Astrocyte (in vitro differentiated cells and primary cell): ENCODE results near the gene TRIM67. TPM values are rescaled to one million over a fixed set of nuclear protein-coding genes. Genes with fewer than 3 reads are reported as not detected.

ENCODE experiments used
- DNase-seq: peaks from one replicate; pipeline ENCODE4 v3.0.0-alpha.2; 2010; ENCODE audit warnings: low read depth
- FAIRE-seq: peaks from 2 replicates; lab custom pipeline; 2011; peaks lifted over from hg19 to GRCh38; lab: Jason Lieb, UNC
- H2AFZ ChIP-seq: 2 replicates; pipeline ENCODE4 v1.6.0; 2012; ENCODE audit warnings: low read depth, low read length, inconsistent platforms
- H3K27ac ChIP-seq: 2 replicates; pipeline ENCODE4 v1.5.1; 2011; ENCODE audit warnings: low read depth, low read length, inconsistent platforms
- H3K27me3 ChIP-seq: 2 replicates; pipeline ENCODE4 v1.6.0; 2011; ENCODE audit warnings: low read length, inconsistent platforms; ENCODE audit not compliant: insufficient read depth
- H3K36me3 ChIP-seq: 2 replicates; pipeline ENCODE4 v1.5.1; 2011; ENCODE audit warnings: low read length, inconsistent platforms; ENCODE audit not compliant: insufficient read depth
- H3K4me1 ChIP-seq: 2 replicates; pipeline ENCODE4 v1.5.1; 2011; ENCODE audit warnings: low read length, inconsistent platforms; ENCODE audit not compliant: insufficient read depth
- H3K4me2 ChIP-seq: 2 replicates; pipeline ENCODE4 v1.6.0; 2012; ENCODE audit warnings: low read length, inconsistent platforms
- H3K4me3 ChIP-seq: 2 replicates; pipeline ENCODE4 v1.5.1; 2011; ENCODE audit warnings: low read depth, mild to moderate bottlenecking, low read length, inconsistent platforms; ENCODE audit not compliant: insufficient read depth
- H3K79me2 ChIP-seq: 2 replicates; pipeline ENCODE4 v1.6.0; 2012; ENCODE audit warnings: mild to moderate bottlenecking, low read length, inconsistent platforms; ENCODE audit not compliant: insufficient read depth
- H3K9ac ChIP-seq: 2 replicates; pipeline ENCODE4 v1.6.0; 2012; ENCODE audit warnings: mild to moderate bottlenecking, low read length, inconsistent platforms
- H3K9me3 ChIP-seq: 2 replicates; pipeline ENCODE4 v1.5.1; 2012; ENCODE audit warnings: low read depth, mild to moderate bottlenecking, low read length, inconsistent platforms; ENCODE audit not compliant: insufficient read depth
- H4K20me1 ChIP-seq: 2 replicates; pipeline ENCODE4 v1.6.0; 2012; ENCODE audit warnings: low read length, inconsistent platforms; ENCODE audit not compliant: insufficient read depth
- H3K27ac Mint-ChIP-seq: one replicate; pipeline ENCODE4 v1.8.0; 2021; ENCODE audit warnings: mild to moderate bottlenecking, mixed read lengths; ENCODE audit not compliant: unreplicated experiment
- H3K27me3 Mint-ChIP-seq: one replicate; pipeline ENCODE4 v1.8.0; 2021; ENCODE audit warnings: low read depth, mixed read lengths; ENCODE audit not compliant: unreplicated experiment
- H3K36me3 Mint-ChIP-seq: one replicate; pipeline ENCODE4 v1.8.0; 2021; ENCODE audit warnings: low read depth, mixed read lengths; ENCODE audit not compliant: unreplicated experiment
- H3K4me1 Mint-ChIP-seq: one replicate; pipeline ENCODE4 v1.8.0; 2021; ENCODE audit warnings: low read depth, mixed read lengths; ENCODE audit not compliant: unreplicated experiment
- H3K4me3 Mint-ChIP-seq: one replicate; pipeline ENCODE4 v1.8.0; 2021; ENCODE audit warnings: mild to moderate bottlenecking, moderate library complexity, mixed read lengths; ENCODE audit not compliant: unreplicated experiment
- H3K9me3 Mint-ChIP-seq: one replicate; pipeline ENCODE4 v1.8.0; 2021; ENCODE audit warnings: mild to moderate bottlenecking, mixed read lengths; ENCODE audit not compliant: unreplicated experiment
- EZH2 ChIP-seq: IDR thresholded peaks from 2 replicates; pipeline ENCODE4 v1.6.1; 2012; ENCODE audit warnings: mild to moderate bottlenecking, low read length, inconsistent platforms; ENCODE audit not compliant: insufficient read depth
- total RNA-seq: library from RNA; stranded (reverse); gene quantifications from 2 replicates; pipeline ENCODE4 v1.2.1, GENCODE V29; 2021
- TF ChIP-seq, protein P1 (sequence below): IDR thresholded peaks from 2 replicates; pipeline ENCODE4 v1.5.1; 2011; ENCODE audit warnings: low read depth, mild to moderate bottlenecking, inconsistent platforms, low read length, moderate library complexity; ENCODE audit not compliant: insufficient read depth

TRIM67 gene
- total RNA-seq, 1 donor from 2014 or later = 0.89 TPM

DNA sequence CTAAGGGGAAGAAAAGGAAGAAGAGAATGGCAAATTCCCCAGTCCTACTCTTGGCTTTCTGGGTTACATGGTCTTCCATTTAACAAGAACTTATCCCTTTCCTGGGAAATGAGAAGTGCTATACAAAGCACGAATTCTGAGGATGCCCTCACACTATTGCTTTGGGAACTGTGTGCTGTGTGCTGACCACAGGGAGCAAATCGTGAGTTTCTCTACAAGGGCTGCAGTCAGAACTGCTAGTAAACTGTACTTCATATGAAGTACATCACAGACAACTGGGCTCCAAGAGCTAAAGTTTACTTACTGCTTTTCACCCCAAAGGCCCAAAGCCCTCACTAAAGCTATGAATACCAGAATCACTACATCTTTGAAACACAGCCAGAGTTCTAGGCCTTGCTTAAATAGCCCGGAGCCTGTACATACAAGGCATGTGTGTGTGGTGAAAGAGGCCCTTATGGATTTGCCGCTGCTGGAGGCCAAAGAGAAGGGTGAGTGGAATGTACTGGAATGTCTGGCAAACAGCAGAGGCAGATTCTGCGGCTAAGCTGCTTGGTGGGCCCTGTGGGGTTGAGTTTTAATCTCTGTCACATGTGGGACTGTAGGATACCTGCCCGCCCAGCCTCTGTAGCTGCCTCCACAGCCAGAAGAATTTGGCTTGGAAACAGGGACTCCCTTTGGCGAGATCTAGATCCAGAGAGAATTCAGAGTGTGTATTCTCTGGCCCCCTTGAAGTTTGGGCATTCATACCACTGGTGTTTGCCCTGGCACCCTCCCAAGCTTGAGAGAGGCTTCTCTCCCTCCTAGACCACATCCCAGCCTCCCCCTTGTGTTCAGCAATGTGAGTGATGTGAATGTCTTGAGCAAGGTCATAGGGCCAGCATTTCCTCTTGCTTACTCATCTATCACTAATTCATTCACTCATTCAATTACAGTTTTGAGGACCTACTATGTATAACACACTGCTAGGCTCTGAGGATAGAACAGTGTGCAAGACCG lies 21.9 kb upstream of the TRIM67 start:
- peak overlapping the region; percentile 70 for H3K9ac ChIP-seq
- peak overlapping the region; percentile 93 for H3K27ac ChIP-seq
- H3K27me3 Mint-ChIP-seq = peaks cover 6% of the 10 kb centered on the region
- no peaks in the 10 kb centered on the region for H3K79me2 ChIP-seq
- peaks cover 24% of the 10 kb centered on the region for H3K4me1 Mint-ChIP-seq
- peak; percentile 99 for DNase-seq
- H3K36me3 ChIP-seq = no peaks in the 10 kb centered on the region
- no peak for FAIRE-seq
- peak overlapping the region; percentile 72 for H3K4me2 ChIP-seq
- peaks cover 4% of the 10 kb centered on the region for H3K9me3 Mint-ChIP-seq
- TF ChIP-seq EZH2 = no peak
- TF ChIP-seq, protein P1, sequence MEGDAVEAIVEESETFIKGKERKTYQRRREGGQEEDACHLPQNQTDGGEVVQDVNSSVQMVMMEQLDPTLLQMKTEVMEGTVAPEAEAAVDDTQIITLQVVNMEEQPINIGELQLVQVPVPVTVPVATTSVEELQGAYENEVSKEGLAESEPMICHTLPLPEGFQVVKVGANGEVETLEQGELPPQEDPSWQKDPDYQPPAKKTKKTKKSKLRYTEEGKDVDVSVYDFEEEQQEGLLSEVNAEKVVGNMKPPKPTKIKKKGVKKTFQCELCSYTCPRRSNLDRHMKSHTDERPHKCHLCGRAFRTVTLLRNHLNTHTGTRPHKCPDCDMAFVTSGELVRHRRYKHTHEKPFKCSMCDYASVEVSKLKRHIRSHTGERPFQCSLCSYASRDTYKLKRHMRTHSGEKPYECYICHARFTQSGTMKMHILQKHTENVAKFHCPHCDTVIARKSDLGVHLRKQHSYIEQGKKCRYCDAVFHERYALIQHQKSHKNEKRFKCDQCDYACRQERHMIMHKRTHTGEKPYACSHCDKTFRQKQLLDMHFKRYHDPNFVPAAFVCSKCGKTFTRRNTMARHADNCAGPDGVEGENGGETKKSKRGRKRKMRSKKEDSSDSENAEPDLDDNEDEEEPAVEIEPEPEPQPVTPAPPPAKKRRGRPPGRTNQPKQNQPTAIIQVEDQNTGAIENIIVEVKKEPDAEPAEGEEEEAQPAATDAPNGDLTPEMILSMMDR = no peak
- no peaks in the 10 kb centered on the region for H3K9me3 ChIP-seq
- H3K36me3 Mint-ChIP-seq = no peaks in the 10 kb centered on the region
- H3K27ac Mint-ChIP-seq = peak overlapping the region; percentile 38
- peak overlapping the region; percentile 21 for H3K4me3 ChIP-seq
- peak overlapping the region; percentile 27 for H2AFZ ChIP-seq
- H3K27me3 ChIP-seq = no peaks in the 10 kb centered on the region
- no peak overlapping the region for H3K4me3 Mint-ChIP-seq
- H3K4me1 ChIP-seq = peaks cover 24% of the 10 kb centered on the region
- H4K20me1 ChIP-seq = no peaks in the 10 kb centered on the region

DNA sequence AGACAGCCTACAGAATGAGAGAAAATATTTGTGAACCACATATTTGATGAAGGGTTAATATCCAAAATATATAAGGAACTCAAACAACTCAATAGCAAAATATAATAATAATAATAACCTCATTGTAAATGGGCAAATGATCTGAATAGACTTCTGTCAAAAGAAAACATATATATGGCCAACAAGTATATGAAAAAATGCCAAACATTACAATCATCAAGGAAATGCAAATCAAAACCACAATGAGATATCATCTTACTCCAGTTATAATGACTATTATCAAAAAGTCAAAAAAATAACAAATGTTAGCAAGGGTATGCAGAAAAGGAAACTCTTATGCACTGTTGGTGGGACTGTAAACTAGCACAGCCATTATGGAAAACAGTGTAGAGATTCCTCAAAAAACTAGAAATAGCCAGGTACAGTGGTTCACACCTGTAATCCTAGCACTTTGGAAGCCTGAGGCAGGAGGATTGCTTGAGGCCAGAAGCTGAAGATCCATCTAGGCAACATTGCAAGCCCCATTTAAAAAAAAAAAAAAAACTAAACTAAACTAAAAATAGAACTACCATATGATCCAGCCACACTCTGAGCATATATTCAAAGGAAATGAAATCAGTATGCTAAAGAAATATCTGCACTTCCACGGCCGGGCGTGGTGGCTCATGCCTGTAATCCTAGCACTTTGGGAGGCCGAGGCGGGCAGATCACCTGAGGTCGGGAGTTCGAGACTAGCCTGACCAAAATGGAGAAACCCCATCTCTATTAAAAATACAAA lies 17.3 kb upstream of the TRIM67 start:
- Mint-ChIP-seq H3K36me3 (no peaks in the 10 kb centered on the region), H3K9me3 (peaks cover 9% of the 10 kb centered on the region), H3K4me1 (peaks cover 9% of the 10 kb centered on the region), H3K27me3 (peaks cover 12% of the 10 kb centered on the region), H3K27ac (peak overlapping the region; percentile 35), H3K4me3 (no peak overlapping the region)
- no peaks in the 10 kb centered on the region for H3K9me3 ChIP-seq
- no peak overlapping the region for H3K27ac ChIP-seq
- no peak overlapping the region for H3K4me2 ChIP-seq
- TF ChIP-seq, protein P1 = no peak
- no peak for TF ChIP-seq EZH2
- DNase-seq (no peak), FAIRE-seq (no peak)
- peaks cover 14% of the 10 kb centered on the region for H3K4me1 ChIP-seq
- H3K36me3 ChIP-seq = no peaks in the 10 kb centered on the region
- no peaks in the 10 kb centered on the region for H3K27me3 ChIP-seq
- no peaks in the 10 kb centered on the region for H3K79me2 ChIP-seq
- H4K20me1 ChIP-seq = no peaks in the 10 kb centered on the region
- no peak overlapping the region for H3K4me3 ChIP-seq
- H3K9ac ChIP-seq = no peak overlapping the region
- no peak overlapping the region for H2AFZ ChIP-seq
